ENCODE data around the gene TRIM24.

GRCh38 chr7:138491612-138492386 is 31.7 kb downstream of the TRIM24 start:
- TF ChIP-seq CTCF (IDR thresholded peaks at IDR 0.05) = no peak
- no peak for TF ChIP-seq EZH2phosphoT487 (IDR thresholded peaks at IDR 0.05)

All from neural progenitor cell (in vitro differentiated cells).